ENCODE measurements around the gene LIN52.

The LIN52 gene

DNA sequence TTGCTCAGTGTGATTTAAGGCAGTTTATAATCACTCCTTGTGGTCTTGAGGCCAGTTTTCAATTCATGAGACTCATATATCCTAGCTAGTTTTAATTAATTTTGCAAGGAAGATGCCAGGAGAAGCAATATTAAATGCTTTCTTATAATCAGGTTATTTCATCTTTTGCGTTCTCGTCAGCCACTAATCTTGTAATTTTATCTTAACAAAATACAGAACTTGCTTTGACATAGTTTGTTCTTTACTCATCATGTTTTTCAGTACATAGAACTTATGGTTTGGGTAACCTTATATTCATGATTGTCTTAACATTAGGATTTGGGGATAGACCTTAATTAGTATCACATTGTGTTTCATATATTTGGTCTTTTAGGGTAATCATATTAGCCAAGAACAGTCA lies 76.0 kb downstream of the LIN52 start:
- TF ChIP-seq, protein P1, sequence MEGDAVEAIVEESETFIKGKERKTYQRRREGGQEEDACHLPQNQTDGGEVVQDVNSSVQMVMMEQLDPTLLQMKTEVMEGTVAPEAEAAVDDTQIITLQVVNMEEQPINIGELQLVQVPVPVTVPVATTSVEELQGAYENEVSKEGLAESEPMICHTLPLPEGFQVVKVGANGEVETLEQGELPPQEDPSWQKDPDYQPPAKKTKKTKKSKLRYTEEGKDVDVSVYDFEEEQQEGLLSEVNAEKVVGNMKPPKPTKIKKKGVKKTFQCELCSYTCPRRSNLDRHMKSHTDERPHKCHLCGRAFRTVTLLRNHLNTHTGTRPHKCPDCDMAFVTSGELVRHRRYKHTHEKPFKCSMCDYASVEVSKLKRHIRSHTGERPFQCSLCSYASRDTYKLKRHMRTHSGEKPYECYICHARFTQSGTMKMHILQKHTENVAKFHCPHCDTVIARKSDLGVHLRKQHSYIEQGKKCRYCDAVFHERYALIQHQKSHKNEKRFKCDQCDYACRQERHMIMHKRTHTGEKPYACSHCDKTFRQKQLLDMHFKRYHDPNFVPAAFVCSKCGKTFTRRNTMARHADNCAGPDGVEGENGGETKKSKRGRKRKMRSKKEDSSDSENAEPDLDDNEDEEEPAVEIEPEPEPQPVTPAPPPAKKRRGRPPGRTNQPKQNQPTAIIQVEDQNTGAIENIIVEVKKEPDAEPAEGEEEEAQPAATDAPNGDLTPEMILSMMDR (conservative IDR thresholded peaks at IDR 0.05), result no peak

DNA sequence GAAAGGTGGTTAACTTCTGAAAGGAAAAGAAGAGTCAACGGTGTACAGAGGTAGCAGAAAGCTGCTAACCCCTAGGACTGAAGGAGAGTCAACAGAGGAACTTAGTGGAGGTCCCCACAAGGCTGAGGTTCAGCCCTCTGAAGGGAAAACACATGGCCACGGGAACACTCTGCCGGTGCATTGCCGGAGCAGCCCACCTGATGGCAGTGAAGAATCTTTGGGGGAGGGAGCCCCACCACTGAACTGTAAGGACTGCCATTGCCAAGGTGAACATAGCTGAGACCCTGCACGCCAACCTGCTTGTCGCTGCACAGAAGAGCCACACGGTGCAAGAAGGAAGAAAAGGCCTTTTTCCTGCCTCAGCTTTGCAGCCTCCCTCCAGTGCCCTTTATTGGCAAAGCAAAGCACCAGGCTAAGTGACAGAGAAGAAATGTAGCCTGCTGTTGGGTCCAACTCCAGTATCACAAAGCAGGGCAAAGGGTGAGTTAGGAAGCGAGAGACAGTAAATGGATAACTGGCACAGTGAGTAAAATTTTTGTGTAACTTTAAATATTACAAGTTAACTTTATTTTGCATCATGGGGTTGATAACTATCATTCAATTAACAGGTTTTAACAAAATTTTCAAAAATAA lies 76.9 kb downstream of the LIN52 start:
- TF ChIP-seq, protein P1 (conservative IDR thresholded peaks at IDR 0.05), result no peak
- no peak overlapping the region for H3K27ac ChIP-seq

More for the DNA sequence above, 76.0 kb downstream of the LIN52 start:
- no peak overlapping the region for H3K27ac ChIP-seq

DNA sequence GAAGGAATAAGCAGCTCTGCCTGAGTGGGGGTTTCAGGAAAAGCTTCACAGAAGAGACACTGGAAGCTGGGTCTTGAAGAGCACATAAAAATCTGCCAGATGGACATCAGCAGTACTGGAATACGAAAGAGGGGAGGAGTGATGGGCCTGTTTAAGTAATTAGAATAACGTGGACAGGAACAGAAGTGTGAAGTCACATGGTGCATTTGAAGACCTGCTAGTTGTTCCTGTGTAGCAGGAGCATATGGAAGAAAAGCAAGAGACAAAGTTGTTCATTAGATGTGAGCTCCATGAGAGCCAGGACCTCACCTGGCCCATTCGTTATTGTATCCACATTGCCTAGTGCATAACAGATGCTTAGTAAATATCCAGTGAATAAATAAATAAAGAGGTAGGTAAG lies 85.2 kb downstream of the LIN52 start:
- H3K27ac ChIP-seq, result no peak overlapping the region
- TF ChIP-seq, protein P1 (conservative IDR thresholded peaks at IDR 0.05), result no peak

DNA sequence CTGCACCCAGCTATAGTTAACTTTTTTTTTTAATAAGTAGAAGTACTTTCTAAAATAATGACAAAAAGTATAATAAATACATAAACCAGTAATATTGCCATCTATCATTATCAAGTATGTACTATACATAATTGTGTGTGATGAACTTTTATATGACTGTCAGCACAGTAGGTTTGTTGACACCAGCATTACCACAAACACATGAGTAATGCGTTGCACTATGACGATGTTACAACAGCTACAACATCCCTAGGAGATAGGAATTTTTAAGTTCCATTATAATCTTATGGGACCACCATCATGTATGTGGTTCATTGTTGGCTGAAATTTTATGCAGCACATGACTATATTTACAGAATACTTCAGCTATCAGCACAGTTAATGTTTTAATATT lies 91.6 kb downstream of the LIN52 start:
- TF ChIP-seq, protein P1 (conservative IDR thresholded peaks at IDR 0.05), result no peak
- H3K27ac ChIP-seq, result no peak overlapping the region

DNA sequence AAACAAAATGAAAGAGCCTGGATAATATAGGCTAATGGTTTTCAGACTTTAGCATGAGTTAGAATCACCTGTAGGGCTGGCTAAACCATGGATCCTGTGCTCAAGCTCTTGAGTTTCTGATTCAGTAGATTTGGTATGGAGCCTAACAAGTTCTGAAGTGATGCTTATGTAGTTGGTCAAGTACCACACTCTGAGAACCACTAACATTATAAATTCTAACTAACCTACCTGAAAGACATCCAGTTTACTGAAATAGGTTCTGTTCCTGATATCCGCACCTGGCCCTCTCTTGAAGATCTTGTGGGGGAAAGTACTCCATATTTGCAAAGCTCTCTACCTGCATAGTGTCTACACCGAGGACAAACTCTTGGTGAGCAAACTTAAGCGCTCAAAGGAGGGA lies 95.1 kb downstream of the LIN52 start:
- TF ChIP-seq, protein P1 (conservative IDR thresholded peaks at IDR 0.05), result no peak
- no peak overlapping the region for H3K27ac ChIP-seq

DNA sequence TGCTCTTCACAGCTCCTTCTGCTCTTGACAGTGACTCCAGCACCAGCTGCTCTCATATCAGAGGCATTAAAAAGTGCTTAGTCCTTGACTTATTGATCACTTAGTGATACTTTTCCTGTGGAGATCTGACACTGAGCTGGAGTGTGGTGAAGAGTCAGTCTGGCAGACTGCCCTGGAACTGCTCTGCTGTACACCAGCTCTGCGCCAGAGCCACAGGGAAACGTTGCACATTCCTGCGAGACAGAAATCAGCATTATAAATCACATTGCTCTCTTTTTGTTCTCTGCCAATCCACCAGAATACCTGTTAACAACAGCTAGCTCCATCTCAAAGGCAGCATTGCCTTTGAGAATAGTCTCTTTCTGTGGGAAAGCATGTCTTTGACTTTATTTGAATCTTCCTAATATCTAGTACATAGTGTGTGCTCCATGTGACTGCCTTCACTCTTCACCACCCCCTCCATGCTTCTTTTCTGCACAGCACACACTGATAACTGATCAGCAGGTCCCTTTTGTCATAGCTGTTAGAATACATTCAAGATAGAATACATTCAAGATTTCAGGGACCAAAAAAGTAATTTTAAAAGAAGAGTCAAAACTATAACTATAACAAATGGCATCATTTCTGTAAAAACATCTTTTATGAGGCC lies 106.3 kb downstream of the LIN52 start:
- TF ChIP-seq, protein P1 (conservative IDR thresholded peaks at IDR 0.05), result no peak

DNA sequence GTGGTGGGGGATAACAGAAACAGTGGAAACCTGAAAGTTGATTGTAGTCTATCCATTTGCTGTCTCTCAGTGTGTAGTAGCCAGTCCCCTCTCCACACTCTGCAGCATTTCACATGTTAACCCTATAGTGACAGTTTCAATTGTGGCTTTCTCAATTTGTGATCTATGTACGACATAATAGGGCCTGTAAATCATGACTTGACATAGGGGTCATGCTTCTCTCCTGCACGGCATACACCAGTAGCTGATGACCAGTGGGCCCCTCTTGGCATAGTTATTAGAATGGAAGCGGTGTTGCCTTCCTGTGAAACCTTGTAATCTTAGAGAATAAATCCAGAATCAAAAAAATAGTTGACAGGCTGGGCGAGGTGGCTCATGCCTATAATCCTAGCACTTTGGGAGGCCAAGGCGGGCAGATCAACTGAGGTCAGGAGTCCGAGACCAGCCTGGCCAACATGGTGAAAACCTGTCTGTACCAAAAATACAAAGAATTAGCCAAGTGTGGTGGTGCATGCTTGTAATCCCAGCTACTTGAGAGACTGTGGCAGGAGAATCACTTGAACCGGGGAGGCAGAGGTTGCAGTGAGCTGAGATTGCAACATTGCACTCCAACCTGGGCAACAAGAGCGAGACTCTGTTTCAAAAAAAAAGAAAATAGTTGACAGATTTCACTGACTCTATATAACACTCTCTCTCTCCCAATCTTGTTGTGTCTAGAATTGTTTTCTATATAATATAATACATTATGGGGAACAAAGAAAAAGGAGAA lies 109.9 kb downstream of the LIN52 start:
- H3K27ac ChIP-seq, result no peak overlapping the region
- TF ChIP-seq, protein P1 (conservative IDR thresholded peaks at IDR 0.05), result no peak

More for the DNA sequence above, 106.3 kb downstream of the LIN52 start:
- no peak overlapping the region for H3K27ac ChIP-seq

Data from VCaP (cell line).